Activated T-cell treated with anti-CD3 and anti-CD28 coated beads for 1 hour (primary cell): ENCODE results near the gene MRPS10.
A peak's percentile ranks its signal among the peaks of the same experiment; 100 is the strongest.

Experiments used
- DNase-seq: peaks from one replicate; pipeline ENCODE4 v3.0.0-alpha.2; 2020; ENCODE audit warnings: low read depth

The MRPS10 gene

GRCh38 chr6:42217519-42218367, at the start of gene MRPS10:
Gene MRPS10 (minus strand): TSS chr6:42217861. CDS start chr6:42217849, 12 bp downstream.
- peak; percentile 84 for DNase-seq

DNA sequence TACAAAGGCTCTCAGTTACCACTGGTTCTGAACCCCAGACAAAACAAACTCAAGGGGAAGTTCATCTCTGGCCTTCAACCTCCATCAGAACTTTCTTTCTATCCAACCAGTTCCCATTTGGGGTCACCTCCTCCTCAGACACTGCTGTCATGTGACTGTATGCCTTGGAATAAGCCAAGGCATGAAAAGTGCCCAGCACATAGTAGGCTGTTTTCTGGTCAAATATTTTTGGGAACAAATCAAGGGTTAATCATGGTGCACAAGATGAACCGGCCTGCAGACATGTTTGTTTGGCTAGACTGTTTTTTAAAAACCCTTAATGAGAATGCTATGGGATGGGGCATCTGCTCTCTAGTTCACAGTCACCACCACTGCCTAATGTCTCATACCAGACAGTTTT, 48.9 kb upstream of the MRPS10 start:
- no peak for DNase-seq

DNA sequence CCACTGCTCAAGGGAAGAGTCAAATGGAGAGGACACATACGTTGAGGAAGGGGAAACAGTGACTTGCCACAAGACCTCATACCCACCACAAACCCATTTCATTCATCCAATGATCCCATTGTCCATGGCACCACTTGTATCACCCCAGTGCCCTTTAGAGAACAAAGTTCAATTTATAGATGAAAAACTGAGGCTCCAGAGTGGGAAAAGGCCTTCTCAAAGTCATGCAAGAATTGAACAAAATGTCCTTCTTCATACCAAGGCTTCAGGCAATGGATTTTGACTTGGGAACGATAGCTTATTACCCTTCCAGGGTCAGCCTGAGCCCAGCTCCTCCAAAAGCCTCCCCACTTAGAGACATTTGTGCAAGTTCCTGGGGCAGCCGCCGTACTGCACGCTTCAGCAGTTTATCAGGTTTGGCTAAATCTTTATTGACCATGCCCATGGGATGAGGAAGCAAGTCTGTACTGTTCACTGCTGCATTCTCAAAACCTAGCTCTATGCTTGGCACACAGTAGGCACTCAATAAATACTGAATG, 47.3 kb upstream of the MRPS10 start:
- DNase-seq: no peak

GRCh38 chr6:42264162-42264851, 46.6 kb upstream of the MRPS10 start:
- DNase-seq: no peak

DNA sequence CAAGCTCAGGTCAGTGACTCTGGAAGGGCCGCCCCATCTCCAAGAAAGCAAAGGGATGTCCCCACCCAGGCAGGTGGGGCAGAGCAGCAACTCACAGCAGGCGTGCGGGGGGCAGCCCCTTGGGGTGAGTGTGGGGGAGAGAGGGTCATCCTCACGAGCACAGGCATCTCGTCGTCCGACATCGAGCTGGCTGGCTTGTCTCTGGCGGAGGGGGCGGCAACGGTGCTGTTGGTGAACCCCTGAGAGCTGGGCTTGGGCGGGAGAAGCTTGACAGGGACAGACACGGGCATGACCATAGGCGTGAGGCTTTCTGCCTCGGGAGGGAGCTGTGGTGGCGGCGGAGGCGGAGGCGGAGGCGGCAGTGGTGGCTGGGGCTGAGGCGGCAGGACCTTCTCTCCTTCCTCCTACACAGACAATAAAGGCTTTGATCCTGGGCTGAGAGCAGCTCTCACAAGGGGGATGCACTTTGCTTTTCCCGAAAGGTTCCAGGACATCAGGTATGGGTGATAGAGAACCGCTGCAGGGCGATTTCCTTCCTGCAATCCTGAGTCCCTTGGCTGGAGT, 45.6 kb upstream of the MRPS10 start:
- no peak for DNase-seq

- peak; percentile 30 for DNase-seq
Measured at GRCh38 chr6:42260972-42261371, 43.3 kb upstream of the MRPS10 start.

DNA sequence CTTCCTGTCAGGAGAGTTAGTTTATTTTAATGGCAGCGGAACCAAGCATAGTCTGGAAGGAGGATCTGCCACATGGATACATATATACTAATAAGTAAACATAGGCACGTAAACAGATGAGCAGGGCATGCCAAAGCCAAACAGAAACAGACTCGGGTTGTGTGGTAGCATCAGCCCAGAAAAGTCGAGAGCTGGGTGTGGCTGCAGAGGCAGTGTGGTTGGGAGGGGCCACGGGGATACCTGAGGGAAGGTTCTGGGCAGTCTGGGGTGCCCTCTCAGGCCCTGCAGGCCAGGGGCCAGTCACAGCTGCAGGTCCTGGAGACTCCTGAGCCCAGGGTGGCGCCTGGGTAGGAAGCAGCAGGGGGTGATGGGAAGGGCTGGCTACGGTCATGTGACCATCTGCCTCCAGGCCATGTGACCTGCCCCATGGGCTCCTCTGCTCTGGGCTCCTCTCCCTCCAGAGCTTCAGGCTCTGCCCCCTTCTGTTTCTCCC, 42.8 kb upstream of the MRPS10 start:
- DNase-seq: no peak

GRCh38 chr6:42259841-42260395, 42.3 kb upstream of the MRPS10 start:
- no peak for DNase-seq

GRCh38 chr6:42259286-42259685, 41.6 kb upstream of the MRPS10 start:
- DNase-seq: no peak

DNA sequence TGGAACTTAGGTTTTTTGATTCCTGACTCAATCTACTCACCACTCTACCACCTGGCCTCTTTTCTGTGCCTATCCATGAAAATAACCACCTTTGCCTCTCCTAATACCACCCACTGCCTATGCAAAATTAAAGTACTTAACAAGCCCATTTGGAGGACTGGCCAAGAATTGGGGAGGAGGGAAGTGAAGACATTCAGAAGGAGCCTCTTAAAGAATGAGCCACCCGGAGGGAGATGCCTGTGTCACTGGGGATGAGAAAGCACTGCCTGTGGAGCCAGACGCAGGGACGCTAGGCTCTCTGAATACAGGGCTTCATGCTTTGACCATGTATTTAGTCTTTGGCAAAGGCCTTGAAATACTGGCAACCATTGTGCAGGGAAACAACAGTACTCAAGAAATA, 40.0 kb upstream of the MRPS10 start:
- DNase-seq: no peak

GRCh38 chr6:42257063-42257462, 39.4 kb upstream of the MRPS10 start:
- no peak for DNase-seq

DNA sequence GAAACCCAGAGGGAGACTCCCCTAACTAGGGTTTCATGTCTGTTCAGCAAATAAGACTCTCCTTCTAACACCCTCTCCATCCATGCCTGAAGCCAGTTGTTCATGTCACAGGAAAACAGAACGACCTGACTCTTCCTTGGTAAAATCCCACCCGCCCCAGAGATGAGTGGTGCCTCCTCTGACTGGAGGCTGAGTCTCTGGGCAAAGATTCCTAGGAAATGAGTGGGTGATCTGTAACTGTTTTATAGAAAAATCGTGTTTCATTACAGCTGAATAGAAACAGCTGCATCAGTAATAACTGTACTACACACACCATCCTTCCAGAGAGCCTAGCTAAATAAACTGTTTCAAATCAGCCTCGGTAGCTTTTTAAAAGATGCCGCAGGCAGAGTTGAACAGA, 37.4 kb upstream of the MRPS10 start:
- DNase-seq: no peak

DNA sequence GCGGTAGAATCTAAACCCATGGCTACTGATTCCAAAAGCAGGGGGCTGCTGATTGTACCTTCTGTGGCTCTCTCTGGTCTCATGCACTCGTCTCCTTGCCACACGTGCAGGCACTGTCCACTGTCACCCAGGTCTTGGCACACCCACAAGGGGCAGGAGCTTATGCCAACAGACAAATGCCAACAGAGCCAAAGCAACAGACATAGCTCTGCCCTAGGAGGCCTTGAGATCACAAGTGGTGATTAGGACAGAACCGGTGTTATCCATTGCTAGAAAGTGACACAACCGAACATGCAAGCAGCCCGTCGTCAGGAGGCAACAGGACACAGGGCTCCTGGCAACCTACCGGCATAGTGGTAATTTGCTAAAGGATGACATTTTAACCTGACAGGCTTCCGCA, 36.8 kb upstream of the MRPS10 start:
- DNase-seq: no peak

DNA sequence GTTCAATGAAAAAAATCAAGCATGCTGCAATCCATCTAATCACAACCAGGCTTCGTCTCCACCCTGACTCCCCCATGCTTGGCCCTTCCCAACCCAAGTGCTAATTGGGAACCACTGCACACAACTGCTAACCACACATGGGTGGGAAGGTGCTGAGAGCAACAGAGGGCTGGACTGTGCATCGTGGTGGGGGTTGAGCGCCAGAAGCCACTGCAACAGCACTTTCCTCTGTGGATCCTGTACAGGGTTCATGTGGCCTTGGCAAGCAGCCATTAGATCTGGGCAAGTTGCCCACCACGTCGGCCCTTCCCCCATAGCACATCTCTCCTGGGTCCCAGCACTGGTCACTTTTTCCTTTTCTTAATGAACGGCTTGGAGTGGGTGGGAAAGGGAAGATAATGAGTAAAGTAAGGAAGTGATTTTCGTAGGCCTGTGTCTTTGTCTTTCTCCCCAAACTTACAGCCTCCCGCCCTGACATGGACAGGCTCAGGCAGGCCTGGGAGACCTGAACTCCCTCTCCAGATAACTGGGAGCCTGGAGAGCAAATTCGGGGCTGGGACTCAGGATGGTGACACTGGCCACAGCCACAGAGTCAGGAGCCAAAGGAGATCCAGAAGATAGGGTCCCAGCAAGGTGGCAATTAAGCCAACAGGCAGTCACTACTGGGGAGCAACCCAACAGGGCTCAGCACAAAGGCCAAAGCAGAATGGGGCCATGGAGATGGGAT, 34.4 kb upstream of the MRPS10 start:
- no peak for DNase-seq

DNA sequence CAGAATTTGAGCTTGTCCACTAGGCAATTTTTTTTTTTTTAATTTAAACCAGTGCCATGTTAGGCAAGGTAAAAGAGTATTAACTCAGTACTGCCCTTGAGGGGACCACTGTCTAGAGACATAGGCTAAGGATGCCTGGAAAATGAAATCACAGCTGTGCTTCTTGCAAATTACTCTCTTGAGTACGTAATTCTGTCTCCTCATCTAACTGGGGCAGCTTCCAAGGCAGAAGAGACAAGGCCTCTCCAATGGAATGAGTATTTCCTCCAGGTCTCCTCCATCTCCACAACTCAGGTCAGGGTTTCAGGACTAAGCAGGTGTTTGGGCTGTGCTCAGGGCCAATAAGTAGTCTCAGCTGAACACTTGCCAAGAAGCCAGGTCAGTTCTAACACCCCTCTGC, 33.8 kb upstream of the MRPS10 start:
- no peak for DNase-seq

- no peak for DNase-seq
Measured at GRCh38 chr6:42250274-42250931, 32.7 kb upstream of the MRPS10 start.

DNA sequence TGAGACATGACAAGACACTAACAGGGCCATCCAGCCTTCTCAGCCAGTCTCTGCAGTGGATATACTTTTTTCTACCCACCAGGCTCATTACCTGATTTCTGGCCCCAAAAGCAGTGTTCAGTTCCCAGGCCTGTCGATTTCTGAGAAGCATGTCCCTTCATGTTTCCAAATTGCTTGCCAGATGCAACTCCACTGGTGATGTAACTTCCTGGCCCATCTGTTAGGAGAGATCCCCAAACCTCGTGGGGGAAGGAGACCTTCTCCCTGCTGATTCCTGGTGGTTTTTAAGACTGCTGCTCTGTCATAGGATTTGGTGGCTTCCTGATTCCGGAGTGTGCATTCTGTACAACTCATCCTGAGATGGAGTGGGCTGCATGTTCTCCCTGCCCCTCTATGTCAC, 31.6 kb upstream of the MRPS10 start:
- DNase-seq: no peak

GRCh38 chr6:42243046-42243445, 25.4 kb upstream of the MRPS10 start:
- no peak for DNase-seq

GRCh38 chr6:42241915-42242314, 24.3 kb upstream of the MRPS10 start:
- DNase-seq: no peak

DNA sequence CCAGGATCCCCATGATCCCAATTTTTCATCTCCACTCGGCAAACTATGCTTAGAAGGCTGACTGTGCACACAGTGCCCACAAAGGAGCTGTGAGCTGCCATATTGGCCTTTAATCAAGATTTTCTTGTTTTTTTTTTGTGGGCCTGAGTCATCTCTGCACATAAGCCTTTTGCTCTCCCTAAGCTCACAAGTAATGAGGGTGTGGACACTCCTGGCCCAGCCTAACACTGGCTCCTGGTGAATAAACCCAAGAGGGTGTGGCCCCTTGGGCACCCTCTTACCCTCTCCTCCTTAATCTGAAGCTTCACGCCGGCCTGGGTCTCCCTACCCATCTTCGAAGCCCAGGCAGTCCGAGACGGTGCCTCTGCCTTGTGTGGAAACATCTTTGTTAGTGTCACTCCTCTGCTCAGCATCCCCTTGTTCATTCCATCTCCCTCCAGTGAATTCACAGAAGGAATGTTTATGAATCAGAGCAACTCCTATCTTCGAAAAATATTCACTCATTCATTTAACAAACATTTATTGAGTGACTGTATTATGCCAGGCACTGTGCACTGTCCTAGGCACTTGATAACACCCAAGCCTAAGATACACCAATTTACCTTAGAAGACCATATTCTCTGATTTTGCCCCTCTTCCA, 22.2 kb upstream of the MRPS10 start:
- DNase-seq: no peak

DNA sequence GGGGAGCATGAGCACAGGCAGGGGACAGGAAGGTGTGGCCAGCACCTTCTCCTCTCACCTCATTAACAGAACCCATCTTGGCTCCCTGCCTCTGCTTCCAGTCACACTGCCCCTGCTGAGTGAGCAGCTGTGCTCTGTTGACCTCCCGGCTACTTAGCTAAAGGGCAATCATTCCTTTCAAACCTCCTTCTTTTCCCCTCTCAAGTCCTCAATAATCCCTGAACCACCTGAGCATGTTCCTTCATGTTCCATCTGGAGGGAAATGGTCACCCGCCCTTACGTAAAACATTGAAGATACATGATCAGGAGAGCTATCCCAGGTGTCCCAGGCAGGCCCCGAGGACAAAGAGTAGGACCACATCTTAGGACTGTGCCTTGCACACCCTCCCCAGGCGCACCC, 21.7 kb upstream of the MRPS10 start:
- no peak for DNase-seq
